Measurements from ENCODE around the gene DNAJC6. TPM values are rescaled to one million over a fixed set of nuclear protein-coding genes. Genes with fewer than 3 reads are reported as not detected.

Gene DNAJC6
- total and polyA plus RNA-seq, 2 donors: 0.82 to 1.2 TPM

DNA sequence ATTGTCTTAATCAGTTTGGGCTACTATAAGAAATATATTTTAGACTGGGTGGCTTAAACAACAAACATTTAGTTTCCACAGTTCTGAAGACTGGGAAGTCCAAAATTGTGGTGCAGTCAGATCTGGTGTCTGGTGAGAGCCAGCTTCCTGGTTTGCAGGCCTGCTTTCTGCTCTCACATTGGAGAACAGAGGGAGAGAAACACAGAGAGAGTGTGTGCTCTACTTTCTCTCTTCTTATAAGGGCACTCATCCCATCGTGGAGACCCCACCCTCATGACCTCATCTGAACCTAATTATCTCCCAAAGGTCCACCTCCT is 115.2 kb downstream of the DNAJC6 start:
- peaks cover 3 to 15% of the 10 kb centered on the region in 2 donors for H3K36me3 ChIP-seq (ENCODE audit: control insufficient read depth in 2 of 2, insufficient read depth in 2 of 2, low read length in 1 of 2)
- H3K9me3 ChIP-seq (ENCODE audit: control insufficient read depth in 2 of 2, insufficient read depth in 1 of 2, low read length in 1 of 2): peaks cover 0 to 2% of the 10 kb centered on the region in 2 donors
- no peaks in the 10 kb centered on the region for H3K27me3 ChIP-seq (ENCODE audit: control insufficient read depth in 2 of 2, insufficient read depth in 1 of 2, low read length in 1 of 2)
- no peak overlapping the region for H3K27ac ChIP-seq (ENCODE audit: low read depth in 1 of 2, low read length in 1 of 2)
- 88% methylated on average over 1 of the region's 1 CpG for WGBS
- H3K4me1 ChIP-seq (ENCODE audit: control insufficient read depth in 2 of 2, insufficient read depth in 2 of 2, low read length in 2 of 2): peaks cover 2 to 3% of the 10 kb centered on the region in 2 donors
- no peak for DNase-seq (ENCODE audit: low read depth in 6 of 9, low spot score in 9 of 9)
- H3K4me3 ChIP-seq (ENCODE audit: low read length in 2 of 2): no peak overlapping the region

DNA sequence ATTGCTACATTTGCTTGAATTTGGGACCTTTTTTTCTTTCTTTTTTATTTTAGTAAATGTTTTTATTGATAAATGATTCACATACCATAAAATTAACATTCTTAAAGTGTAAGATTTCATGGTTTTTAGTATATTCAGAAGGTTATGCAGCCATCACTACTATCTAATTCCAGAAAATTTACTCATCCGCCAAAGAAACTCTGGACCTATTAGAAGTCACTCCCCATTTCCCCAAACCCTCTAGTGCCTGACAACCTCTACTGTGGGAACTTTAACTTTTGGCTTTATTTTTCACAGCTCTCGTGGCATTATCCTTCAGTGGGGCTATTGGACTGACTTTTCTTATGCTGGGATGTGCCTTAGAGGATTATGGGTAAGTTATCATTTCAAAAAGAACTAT is 115.7 kb downstream of the DNAJC6 start:
- peaks cover 5 to 15% of the 10 kb centered on the region in 2 donors for H3K36me3 ChIP-seq (ENCODE audit: control insufficient read depth in 2 of 2, insufficient read depth in 2 of 2, low read length in 1 of 2)
- no peaks in the 10 kb centered on the region for H3K9me3 ChIP-seq (ENCODE audit: control insufficient read depth in 2 of 2, insufficient read depth in 1 of 2, low read length in 1 of 2)
- DNase-seq (ENCODE audit: low read depth in 6 of 9, low spot score in 9 of 9): no peak
- no peaks in the 10 kb centered on the region for H3K27me3 ChIP-seq (ENCODE audit: control insufficient read depth in 2 of 2, insufficient read depth in 1 of 2, low read length in 1 of 2)
- H3K27ac ChIP-seq (ENCODE audit: low read depth in 1 of 2, low read length in 1 of 2): no peak overlapping the region
- over 99% methylated on average over 2 of the region's 2 CpGs for WGBS
- no peak overlapping the region for H3K4me3 ChIP-seq (ENCODE audit: low read length in 2 of 2)
- peaks cover 0 to 3% of the 10 kb centered on the region in 2 donors for H3K4me1 ChIP-seq (ENCODE audit: control insufficient read depth in 2 of 2, insufficient read depth in 2 of 2, low read length in 2 of 2)

DNA sequence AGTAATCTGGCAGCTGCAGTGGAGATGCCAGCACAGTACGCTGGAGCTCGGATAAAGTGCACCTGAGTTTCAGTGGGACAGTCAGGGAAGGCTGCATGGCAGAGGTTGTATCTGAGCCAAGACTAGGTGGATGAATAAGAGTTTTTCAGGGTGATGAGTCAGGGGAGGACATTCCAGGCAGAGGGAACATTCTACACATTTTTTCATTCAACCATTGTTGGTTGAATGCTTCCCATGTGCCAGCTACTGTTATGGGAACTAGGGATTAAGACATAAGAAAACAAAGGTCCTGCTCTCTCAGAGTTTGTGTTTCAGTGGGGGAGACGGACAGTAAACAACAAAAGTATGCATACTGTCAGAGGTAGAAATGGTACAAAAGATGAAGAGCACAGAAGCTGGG is 116.4 kb downstream of the DNAJC6 start:
- Histone ChIP-seq H3K4me1 (ENCODE audit: control insufficient read depth in 2 of 2, insufficient read depth in 2 of 2, low read length in 2 of 2) (peaks cover 0 to 3% of the 10 kb centered on the region in 2 donors), H3K9me3 (ENCODE audit: control insufficient read depth in 2 of 2, insufficient read depth in 1 of 2, low read length in 1 of 2) (no peaks in the 10 kb centered on the region), H3K27ac (ENCODE audit: low read depth in 1 of 2, low read length in 1 of 2) (no peak overlapping the region), H3K27me3 (ENCODE audit: control insufficient read depth in 2 of 2, insufficient read depth in 1 of 2, low read length in 1 of 2) (no peaks in the 10 kb centered on the region), H3K36me3 (ENCODE audit: control insufficient read depth in 2 of 2, insufficient read depth in 2 of 2, low read length in 1 of 2) (peaks cover 5 to 17% of the 10 kb centered on the region in 2 donors), H3K4me3 (ENCODE audit: low read length in 2 of 2) (no peak overlapping the region)
- no peak for DNase-seq (ENCODE audit: low read depth in 6 of 9, low spot score in 9 of 9)
- WGBS: over 99% methylated on average over 3 of the region's 3 CpGs

DNA sequence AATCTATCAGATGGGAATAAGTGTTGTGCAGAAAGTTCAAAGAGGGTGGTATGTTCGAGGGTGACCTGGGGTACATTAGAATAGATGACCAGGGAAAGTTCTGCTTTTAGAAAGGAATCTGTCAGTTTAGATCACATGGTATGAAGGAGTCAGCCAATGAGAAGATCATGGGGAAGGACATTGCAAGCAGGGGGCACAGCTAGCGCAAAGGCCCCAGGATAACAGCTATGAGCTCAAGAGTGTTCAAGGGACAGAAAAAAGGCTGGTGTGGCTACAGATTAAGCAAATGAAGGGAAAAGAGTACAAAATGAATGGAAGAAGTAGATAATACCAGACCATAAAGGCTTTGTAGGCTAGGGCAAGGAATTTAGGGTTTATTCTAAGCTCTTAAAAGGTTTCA is 119.7 kb downstream of the DNAJC6 start:
- no peak for DNase-seq (ENCODE audit: low read depth in 6 of 9, low spot score in 9 of 9)
- peaks cover 5 to 23% of the 10 kb centered on the region in 2 donors for H3K36me3 ChIP-seq (ENCODE audit: control insufficient read depth in 2 of 2, insufficient read depth in 2 of 2, low read length in 1 of 2)
- H3K27ac ChIP-seq (ENCODE audit: low read depth in 1 of 2, low read length in 1 of 2): no peak overlapping the region
- H3K27me3 ChIP-seq (ENCODE audit: control insufficient read depth in 2 of 2, insufficient read depth in 1 of 2, low read length in 1 of 2): no peaks in the 10 kb centered on the region
- H3K9me3 ChIP-seq (ENCODE audit: control insufficient read depth in 2 of 2, insufficient read depth in 1 of 2, low read length in 1 of 2): no peaks in the 10 kb centered on the region
- no peak overlapping the region for H3K4me3 ChIP-seq (ENCODE audit: low read length in 2 of 2)
- no peaks in the 10 kb centered on the region for H3K4me1 ChIP-seq (ENCODE audit: control insufficient read depth in 2 of 2, insufficient read depth in 2 of 2, low read length in 2 of 2)
- 98% methylated on average over 2 of the region's 2 CpGs for WGBS

DNA sequence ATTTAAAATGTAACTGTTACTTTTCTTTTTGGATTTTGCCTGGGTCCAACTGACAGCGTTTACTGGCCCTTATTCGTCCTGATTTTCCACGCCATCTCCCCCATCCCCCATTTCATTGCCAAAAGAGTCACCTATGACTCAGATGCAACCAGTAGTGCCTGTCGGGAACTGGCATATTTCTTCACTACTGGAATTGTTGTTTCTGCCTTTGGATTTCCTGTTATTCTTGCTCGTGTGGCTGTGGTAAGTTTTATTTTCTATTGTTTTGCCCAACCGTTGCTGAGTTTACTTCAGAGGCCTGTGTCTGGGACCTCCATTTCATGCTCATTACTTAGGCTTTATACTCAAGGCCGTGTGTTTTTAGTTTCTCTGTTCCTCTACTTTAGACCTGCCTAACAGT is 120.5 kb downstream of the DNAJC6 start:
- Histone ChIP-seq H3K4me3 (ENCODE audit: low read length in 2 of 2) (no peak overlapping the region), H3K9me3 (ENCODE audit: control insufficient read depth in 2 of 2, insufficient read depth in 1 of 2, low read length in 1 of 2) (no peaks in the 10 kb centered on the region), H3K4me1 (ENCODE audit: control insufficient read depth in 2 of 2, insufficient read depth in 2 of 2, low read length in 2 of 2) (no peaks in the 10 kb centered on the region), H3K27me3 (ENCODE audit: control insufficient read depth in 2 of 2, insufficient read depth in 1 of 2, low read length in 1 of 2) (no peaks in the 10 kb centered on the region), H3K36me3 (ENCODE audit: control insufficient read depth in 2 of 2, insufficient read depth in 2 of 2, low read length in 1 of 2) (peaks cover 5 to 23% of the 10 kb centered on the region in 2 donors), H3K27ac (ENCODE audit: low read depth in 1 of 2, low read length in 1 of 2) (no peak overlapping the region)
- DNase-seq (ENCODE audit: low read depth in 6 of 9, low spot score in 9 of 9): no peak
- WGBS: 92% methylated on average over 7 of the region's 7 CpGs

DNA sequence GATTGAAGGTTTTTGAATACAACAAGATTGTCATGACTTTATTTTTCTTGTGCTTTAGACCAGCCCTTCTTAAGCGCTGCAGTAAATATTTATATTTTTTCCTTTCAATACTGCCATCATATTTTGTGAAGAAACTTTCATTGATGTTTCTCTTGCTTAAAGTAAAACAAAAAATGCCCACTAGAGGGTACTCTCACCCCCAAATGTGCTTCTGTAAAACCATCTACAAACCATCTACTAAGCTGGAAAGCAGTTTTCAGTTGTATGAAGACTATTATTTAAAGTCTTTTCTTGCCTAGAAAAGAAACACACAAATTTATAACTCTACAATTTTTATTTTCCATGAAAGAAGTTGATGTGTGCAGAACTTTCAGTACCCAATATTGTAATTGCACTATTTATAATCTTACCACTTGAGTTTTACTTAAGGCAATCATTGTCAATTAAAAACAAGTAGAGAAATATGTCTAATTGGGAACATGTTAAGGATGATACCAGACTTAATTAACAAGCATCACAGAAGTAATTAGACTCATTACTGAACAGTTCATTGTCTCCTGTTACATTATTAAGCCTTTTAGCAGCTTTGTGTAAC is 121.9 kb downstream of the DNAJC6 start:
- H3K27ac ChIP-seq (ENCODE audit: low read depth in 1 of 2, low read length in 1 of 2): no peak overlapping the region
- no peak overlapping the region for H3K4me3 ChIP-seq (ENCODE audit: low read length in 2 of 2)
- H3K27me3 ChIP-seq (ENCODE audit: control insufficient read depth in 2 of 2, insufficient read depth in 1 of 2, low read length in 1 of 2): no peaks in the 10 kb centered on the region
- WGBS: 78% methylated on average over 1 of the region's 1 CpG
- H3K36me3 ChIP-seq (ENCODE audit: control insufficient read depth in 2 of 2, insufficient read depth in 2 of 2, low read length in 1 of 2): peaks cover 5 to 11% of the 10 kb centered on the region in 2 donors
- no peaks in the 10 kb centered on the region for H3K9me3 ChIP-seq (ENCODE audit: control insufficient read depth in 2 of 2, insufficient read depth in 1 of 2, low read length in 1 of 2)
- peak in 5 of 9 donors; percentile 13 to 61 (median 23) for DNase-seq (ENCODE audit: low read depth in 6 of 9, low spot score in 9 of 9)
- no peaks in the 10 kb centered on the region for H3K4me1 ChIP-seq (ENCODE audit: control insufficient read depth in 2 of 2, insufficient read depth in 2 of 2, low read length in 2 of 2)

DNA sequence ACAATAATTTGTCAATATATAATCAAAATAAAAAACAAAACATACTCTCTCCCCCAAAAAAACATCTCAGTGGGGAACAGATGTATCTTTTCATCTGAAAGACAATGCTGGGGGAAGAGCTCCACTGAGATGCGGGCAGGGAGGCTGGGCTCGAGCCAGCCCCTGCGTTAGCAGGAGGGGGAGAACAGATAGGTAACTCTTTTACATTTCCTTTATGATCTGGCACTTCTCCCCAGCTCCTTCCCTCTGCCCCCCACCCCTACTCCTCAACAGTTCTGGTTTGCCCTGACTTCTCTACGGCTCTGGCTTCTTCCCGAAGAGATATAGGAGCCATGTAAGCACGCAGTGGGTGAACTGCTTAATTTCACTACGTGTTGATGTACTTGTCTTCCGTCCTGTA is 123.6 kb downstream of the DNAJC6 start:
- H3K9me3 ChIP-seq (ENCODE audit: control insufficient read depth in 2 of 2, insufficient read depth in 1 of 2, low read length in 1 of 2): no peaks in the 10 kb centered on the region
- no peak overlapping the region for H3K27ac ChIP-seq (ENCODE audit: low read depth in 1 of 2, low read length in 1 of 2)
- WGBS: 85% methylated on average over 8 of the region's 8 CpGs
- peaks cover 2 to 8% of the 10 kb centered on the region in 2 donors for H3K36me3 ChIP-seq (ENCODE audit: control insufficient read depth in 2 of 2, insufficient read depth in 2 of 2, low read length in 1 of 2)
- H3K4me1 ChIP-seq (ENCODE audit: control insufficient read depth in 2 of 2, insufficient read depth in 2 of 2, low read length in 2 of 2): no peaks in the 10 kb centered on the region
- H3K27me3 ChIP-seq (ENCODE audit: control insufficient read depth in 2 of 2, insufficient read depth in 1 of 2, low read length in 1 of 2): no peaks in the 10 kb centered on the region
- no peak for DNase-seq (ENCODE audit: low read depth in 6 of 9, low spot score in 9 of 9)
- no peak overlapping the region for H3K4me3 ChIP-seq (ENCODE audit: low read length in 2 of 2)

DNA sequence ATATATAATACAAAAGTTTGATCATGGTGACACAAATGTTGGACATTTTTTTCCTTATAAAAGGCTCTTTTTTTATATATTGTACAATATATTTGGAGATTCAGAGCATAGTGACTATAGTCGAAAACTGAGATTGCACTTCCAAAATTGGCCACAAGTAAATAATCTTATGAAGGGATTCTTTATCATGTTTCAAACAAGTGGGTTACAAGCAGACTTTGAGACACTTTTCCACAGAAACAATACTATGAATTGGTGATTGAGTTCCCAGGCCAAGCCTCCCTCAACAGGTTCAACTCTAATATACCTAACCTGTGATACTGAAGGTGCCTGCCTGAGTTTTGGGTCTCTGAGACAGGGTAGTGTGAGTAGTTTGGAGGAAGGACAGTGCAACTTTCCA is 124.9 kb downstream of the DNAJC6 start:
- Histone ChIP-seq H3K36me3 (ENCODE audit: control insufficient read depth in 2 of 2, insufficient read depth in 2 of 2, low read length in 1 of 2) (peaks cover 2 to 8% of the 10 kb centered on the region in 2 donors), H3K27ac (ENCODE audit: low read depth in 1 of 2, low read length in 1 of 2) (no peak overlapping the region), H3K27me3 (ENCODE audit: control insufficient read depth in 2 of 2, insufficient read depth in 1 of 2, low read length in 1 of 2) (no peaks in the 10 kb centered on the region), H3K4me3 (ENCODE audit: low read length in 2 of 2) (no peak overlapping the region), H3K9me3 (ENCODE audit: control insufficient read depth in 2 of 2, insufficient read depth in 1 of 2, low read length in 1 of 2) (no peaks in the 10 kb centered on the region), H3K4me1 (ENCODE audit: control insufficient read depth in 2 of 2, insufficient read depth in 2 of 2, low read length in 2 of 2) (no peaks in the 10 kb centered on the region)
- WGBS: 99% methylated on average over 1 of the region's 1 CpG
- no peak for DNase-seq (ENCODE audit: low read depth in 6 of 9, low spot score in 9 of 9)

DNA sequence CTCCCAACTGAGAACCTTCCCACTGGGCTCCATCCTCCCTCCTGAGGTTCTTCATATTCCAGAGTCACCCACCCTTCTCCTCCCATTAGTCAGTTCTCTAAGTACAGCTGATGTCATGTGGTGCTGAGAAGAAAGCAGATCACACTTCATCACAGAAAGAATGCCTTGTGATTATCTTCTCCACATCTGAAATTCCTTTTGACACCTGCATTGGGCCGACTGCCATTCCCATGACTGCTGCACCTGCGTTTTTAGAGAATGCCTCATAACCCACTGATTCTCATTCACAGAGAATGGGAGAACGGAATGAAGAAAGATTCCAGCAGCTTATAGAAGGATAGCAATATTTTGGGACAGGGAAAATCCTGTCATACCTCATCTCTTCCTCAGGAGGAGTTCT is 125.4 kb downstream of the DNAJC6 start:
- no peak for DNase-seq (ENCODE audit: low read depth in 6 of 9, low spot score in 9 of 9)
- Histone ChIP-seq H3K36me3 (ENCODE audit: control insufficient read depth in 2 of 2, insufficient read depth in 2 of 2, low read length in 1 of 2) (peaks cover 2 to 8% of the 10 kb centered on the region in 2 donors), H3K27me3 (ENCODE audit: control insufficient read depth in 2 of 2, insufficient read depth in 1 of 2, low read length in 1 of 2) (no peaks in the 10 kb centered on the region), H3K9me3 (ENCODE audit: control insufficient read depth in 2 of 2, insufficient read depth in 1 of 2, low read length in 1 of 2) (no peaks in the 10 kb centered on the region), H3K4me3 (ENCODE audit: low read length in 2 of 2) (no peak overlapping the region), H3K4me1 (ENCODE audit: control insufficient read depth in 2 of 2, insufficient read depth in 2 of 2, low read length in 2 of 2) (no peaks in the 10 kb centered on the region), H3K27ac (ENCODE audit: low read depth in 1 of 2, low read length in 1 of 2) (no peak overlapping the region)
- 95% methylated on average over 3 of the region's 3 CpGs for WGBS

DNA sequence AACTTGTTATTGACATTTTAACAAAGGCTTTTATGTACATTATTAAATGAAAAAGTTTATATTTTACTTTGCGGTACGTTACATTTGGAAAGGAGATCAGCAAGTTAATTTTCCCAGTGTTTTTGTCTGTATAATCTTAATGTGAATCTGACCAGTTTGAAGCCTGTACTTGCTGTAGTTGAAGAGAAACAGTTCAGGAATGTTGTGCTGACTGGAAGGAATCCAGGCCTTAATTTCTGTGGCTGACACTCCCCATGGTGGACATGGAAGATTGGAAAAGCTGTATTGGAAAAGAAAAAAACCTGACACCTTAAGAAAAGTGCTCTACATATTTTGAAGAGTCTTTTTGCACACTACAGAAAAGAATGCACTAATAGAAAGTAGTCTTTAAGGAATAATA is 126.6 kb downstream of the DNAJC6 start:
- no peaks in the 10 kb centered on the region for H3K4me1 ChIP-seq (ENCODE audit: control insufficient read depth in 2 of 2, insufficient read depth in 2 of 2, low read length in 2 of 2)
- H3K27me3 ChIP-seq (ENCODE audit: control insufficient read depth in 2 of 2, insufficient read depth in 1 of 2, low read length in 1 of 2): no peaks in the 10 kb centered on the region
- no peak for DNase-seq (ENCODE audit: low read depth in 6 of 9, low spot score in 9 of 9)
- H3K36me3 ChIP-seq (ENCODE audit: control insufficient read depth in 2 of 2, insufficient read depth in 2 of 2, low read length in 1 of 2): peaks cover 0 to 6% of the 10 kb centered on the region in 2 donors
- WGBS: 95% methylated on average over 2 of the region's 2 CpGs
- no peak overlapping the region for H3K27ac ChIP-seq (ENCODE audit: low read depth in 1 of 2, low read length in 1 of 2)
- H3K4me3 ChIP-seq (ENCODE audit: low read length in 2 of 2): no peak overlapping the region
- H3K9me3 ChIP-seq (ENCODE audit: control insufficient read depth in 2 of 2, insufficient read depth in 1 of 2, low read length in 1 of 2): no peaks in the 10 kb centered on the region
